ENCODE data around the gene SPECC1L.

DNA sequence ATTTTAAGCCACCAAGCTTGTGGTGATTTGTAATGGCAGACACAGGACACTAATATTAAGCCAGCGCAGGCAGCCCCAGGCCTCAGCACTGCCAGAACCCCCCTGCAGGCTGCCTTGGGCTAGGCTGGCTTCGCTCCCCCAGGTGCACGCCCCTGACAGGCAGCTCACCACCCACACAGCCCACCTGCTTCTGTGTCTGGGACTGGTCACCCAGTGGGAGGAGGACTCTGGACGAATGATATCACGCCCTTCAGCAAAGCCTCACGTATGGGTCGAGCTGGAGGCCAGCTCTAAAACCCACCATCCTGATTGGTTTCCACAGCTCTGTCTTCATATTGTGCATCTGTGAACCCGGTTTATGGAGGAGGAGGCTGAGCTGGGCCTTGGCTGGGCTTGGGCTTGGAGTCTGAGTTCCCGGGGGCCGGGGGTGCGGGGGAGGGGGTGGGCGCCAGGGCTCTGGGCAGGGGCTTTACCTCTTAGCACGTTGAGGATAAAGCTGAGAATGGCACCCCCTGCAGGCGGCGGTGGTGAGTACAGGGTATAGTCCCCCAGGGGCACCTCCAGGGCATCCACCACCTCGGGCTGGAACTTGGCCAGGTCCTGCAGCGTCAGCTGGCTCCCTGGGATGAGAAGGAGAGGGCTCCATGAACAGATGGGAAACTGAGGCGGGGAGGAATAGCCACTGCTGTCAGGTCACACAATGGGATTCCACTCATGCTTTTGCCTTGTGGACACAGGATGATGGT, 39.5 kb upstream of the SPECC1L start:
- TF ChIP-seq, protein P1, sequence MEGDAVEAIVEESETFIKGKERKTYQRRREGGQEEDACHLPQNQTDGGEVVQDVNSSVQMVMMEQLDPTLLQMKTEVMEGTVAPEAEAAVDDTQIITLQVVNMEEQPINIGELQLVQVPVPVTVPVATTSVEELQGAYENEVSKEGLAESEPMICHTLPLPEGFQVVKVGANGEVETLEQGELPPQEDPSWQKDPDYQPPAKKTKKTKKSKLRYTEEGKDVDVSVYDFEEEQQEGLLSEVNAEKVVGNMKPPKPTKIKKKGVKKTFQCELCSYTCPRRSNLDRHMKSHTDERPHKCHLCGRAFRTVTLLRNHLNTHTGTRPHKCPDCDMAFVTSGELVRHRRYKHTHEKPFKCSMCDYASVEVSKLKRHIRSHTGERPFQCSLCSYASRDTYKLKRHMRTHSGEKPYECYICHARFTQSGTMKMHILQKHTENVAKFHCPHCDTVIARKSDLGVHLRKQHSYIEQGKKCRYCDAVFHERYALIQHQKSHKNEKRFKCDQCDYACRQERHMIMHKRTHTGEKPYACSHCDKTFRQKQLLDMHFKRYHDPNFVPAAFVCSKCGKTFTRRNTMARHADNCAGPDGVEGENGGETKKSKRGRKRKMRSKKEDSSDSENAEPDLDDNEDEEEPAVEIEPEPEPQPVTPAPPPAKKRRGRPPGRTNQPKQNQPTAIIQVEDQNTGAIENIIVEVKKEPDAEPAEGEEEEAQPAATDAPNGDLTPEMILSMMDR (IDR thresholded peaks at IDR 0.05): peak in 2 of 4 experiments; percentile 11 to 19
- TF ChIP-seq POLR2A (IDR thresholded peaks at IDR 0.05): no peak

Data from prostate gland (tissue), 2 donors.